ENCODE results near the gene DNMT3A. TPM values are rescaled to one million over a fixed set of nuclear protein-coding genes. Genes with fewer than 3 reads are reported as not detected.

Gene DNMT3A
- total RNA-seq, 1 donor from 2014 or later: 80.2 TPM

DNA sequence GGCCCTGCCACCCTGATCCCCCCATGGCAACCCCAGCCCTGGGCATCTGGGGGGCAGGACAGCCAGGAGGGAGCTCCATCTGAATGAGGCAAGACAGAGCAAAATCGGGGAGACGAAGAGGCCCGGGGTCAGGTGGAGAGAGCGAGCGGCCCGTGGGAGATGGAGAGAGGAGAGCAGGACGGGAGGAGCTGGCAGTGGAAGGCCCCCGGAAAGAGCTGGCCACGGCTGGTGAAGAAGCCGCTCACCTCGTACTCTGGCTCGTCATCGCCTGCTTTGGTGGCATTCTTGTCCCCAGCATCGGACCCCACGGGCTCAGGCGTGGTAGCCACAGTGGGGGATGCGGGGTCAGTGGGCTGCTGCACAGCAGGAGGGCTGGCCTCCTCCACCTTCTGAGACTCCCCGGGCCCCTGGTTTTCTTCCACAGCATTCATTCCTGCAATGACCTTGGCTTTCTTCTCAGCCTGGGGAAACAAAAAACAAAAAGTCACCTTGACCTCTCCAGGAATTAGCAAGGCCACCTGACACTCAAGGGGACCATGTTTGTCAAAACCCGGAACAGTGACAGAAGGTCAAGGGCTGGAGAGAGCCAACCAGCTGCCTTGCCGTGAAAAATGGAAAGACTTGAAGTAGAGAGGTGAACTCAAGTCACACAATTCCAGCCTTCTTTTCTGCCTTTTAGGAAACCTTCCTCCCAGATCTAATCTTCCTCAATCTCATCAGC lies 93.8 kb downstream of the DNMT3A start:
- Mint-ChIP-seq H3K27ac (ENCODE audit: unreplicated experiment) (no peak overlapping the region), H3K36me3 (ENCODE audit: unreplicated experiment) (peaks cover 35% of the 10 kb centered on the region), H3K9me3 (ENCODE audit: unreplicated experiment) (no peaks in the 10 kb centered on the region), H3K4me3 (ENCODE audit: unreplicated experiment) (no peak overlapping the region), H3K27me3 (ENCODE audit: unreplicated experiment) (no peaks in the 10 kb centered on the region), H3K4me1 (ENCODE audit: unreplicated experiment) (peaks cover 22% of the 10 kb centered on the region)
- TF ChIP-seq, protein P1, sequence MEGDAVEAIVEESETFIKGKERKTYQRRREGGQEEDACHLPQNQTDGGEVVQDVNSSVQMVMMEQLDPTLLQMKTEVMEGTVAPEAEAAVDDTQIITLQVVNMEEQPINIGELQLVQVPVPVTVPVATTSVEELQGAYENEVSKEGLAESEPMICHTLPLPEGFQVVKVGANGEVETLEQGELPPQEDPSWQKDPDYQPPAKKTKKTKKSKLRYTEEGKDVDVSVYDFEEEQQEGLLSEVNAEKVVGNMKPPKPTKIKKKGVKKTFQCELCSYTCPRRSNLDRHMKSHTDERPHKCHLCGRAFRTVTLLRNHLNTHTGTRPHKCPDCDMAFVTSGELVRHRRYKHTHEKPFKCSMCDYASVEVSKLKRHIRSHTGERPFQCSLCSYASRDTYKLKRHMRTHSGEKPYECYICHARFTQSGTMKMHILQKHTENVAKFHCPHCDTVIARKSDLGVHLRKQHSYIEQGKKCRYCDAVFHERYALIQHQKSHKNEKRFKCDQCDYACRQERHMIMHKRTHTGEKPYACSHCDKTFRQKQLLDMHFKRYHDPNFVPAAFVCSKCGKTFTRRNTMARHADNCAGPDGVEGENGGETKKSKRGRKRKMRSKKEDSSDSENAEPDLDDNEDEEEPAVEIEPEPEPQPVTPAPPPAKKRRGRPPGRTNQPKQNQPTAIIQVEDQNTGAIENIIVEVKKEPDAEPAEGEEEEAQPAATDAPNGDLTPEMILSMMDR (IDR thresholded peaks at IDR 0.05): no peak
- no peak for DNase-seq (ENCODE audit: extremely low spot score, unreplicated experiment)

DNA sequence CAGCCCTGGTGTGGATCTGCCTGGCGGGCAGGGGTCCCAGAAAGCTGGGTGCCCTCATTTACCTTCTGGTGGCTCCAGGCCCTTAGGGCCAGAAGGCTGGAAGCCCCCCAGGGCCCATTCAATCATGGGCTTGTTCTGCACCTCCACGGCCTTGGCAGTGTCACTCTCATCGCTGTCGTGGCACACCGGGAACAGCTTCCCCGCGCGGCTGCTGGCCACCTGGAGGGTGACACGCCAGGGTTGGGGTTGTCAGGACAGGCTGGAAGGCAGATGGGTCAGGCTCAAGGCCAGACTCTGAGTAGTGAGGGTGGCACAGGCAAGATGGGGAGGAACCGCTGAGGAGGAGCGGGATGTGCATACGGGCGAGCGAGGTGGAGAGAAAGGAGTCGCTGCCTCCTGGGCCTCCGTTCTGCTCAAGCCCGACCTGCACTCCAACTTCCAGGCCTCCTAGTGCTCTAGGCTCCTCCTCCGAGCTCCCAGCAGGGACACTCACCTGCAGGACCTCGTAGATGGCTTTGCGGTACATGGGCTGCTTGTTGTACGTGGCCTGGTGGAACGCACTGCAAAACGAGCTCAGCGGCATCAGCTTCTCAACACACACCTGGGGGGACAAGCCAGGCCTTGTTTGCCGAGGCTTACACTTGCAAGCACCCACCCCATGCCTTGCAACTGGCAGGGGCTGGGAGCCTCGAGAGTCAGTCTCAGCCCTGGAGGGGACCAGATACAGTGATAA lies 95.0 kb downstream of the DNMT3A start:
- no peaks in the 10 kb centered on the region for H3K9me3 Mint-ChIP-seq (ENCODE audit: unreplicated experiment)
- DNase-seq (ENCODE audit: extremely low spot score, unreplicated experiment): no peak
- no peak overlapping the region for H3K4me3 Mint-ChIP-seq (ENCODE audit: unreplicated experiment)
- H3K36me3 Mint-ChIP-seq (ENCODE audit: unreplicated experiment): peaks cover 45% of the 10 kb centered on the region
- TF ChIP-seq, protein P1 (IDR thresholded peaks at IDR 0.05): no peak
- no peaks in the 10 kb centered on the region for H3K27me3 Mint-ChIP-seq (ENCODE audit: unreplicated experiment)
- H3K4me1 Mint-ChIP-seq (ENCODE audit: unreplicated experiment): peaks cover 18% of the 10 kb centered on the region
- no peak overlapping the region for H3K27ac Mint-ChIP-seq (ENCODE audit: unreplicated experiment)

DNA sequence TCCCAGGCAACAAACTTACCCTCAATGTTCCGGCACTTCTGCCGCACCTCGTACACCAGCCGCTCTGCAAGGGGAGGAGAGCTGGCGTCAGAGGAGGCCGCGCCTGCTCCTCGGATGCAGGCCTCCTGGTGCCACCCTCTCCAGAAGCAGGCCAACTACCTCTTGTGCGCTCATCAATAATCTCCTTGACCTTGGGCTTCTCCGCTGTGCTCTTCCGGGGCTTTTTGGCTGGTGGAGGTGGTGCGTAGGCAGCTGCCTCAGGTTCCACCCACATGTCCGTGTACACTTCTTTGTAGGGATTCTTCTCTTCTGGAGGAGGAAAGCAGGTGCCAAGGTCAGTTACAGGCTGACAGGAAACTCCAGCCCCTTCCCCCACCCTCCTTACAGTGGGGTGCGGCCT lies 95.7 kb downstream of the DNMT3A start:
- no peaks in the 10 kb centered on the region for H3K9me3 Mint-ChIP-seq (ENCODE audit: unreplicated experiment)
- H3K27me3 Mint-ChIP-seq (ENCODE audit: unreplicated experiment): no peaks in the 10 kb centered on the region
- no peak overlapping the region for H3K27ac Mint-ChIP-seq (ENCODE audit: unreplicated experiment)
- H3K4me3 Mint-ChIP-seq (ENCODE audit: unreplicated experiment): no peak overlapping the region
- H3K4me1 Mint-ChIP-seq (ENCODE audit: unreplicated experiment): peaks cover 13% of the 10 kb centered on the region
- TF ChIP-seq, protein P1 (IDR thresholded peaks at IDR 0.05): no peak
- DNase-seq (ENCODE audit: extremely low spot score, unreplicated experiment): no peak
- H3K36me3 Mint-ChIP-seq (ENCODE audit: unreplicated experiment): peaks cover 51% of the 10 kb centered on the region

DNA sequence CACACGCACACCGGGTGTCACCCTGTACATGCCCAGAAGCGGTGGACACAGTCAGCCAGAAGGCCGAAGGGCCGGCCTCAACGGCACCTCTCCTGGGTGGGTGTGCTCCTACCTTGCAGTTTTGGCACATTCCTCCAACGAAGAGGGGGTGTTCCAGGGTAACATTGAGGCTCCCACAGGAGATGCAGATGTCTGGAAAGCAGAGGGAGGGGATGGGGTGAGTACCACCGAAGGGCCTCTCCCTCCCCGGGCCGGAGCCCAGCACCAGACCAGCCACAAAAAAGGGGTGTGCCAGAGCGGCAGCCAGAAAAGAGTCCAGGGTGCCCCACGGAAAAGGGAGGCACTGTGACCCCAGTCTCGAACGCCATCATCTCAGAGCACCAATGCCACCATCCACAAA lies 96.6 kb downstream of the DNMT3A start:
- no peak overlapping the region for H3K27ac Mint-ChIP-seq (ENCODE audit: unreplicated experiment)
- H3K4me1 Mint-ChIP-seq (ENCODE audit: unreplicated experiment): peaks cover 6% of the 10 kb centered on the region
- H3K36me3 Mint-ChIP-seq (ENCODE audit: unreplicated experiment): peaks cover 57% of the 10 kb centered on the region

DNA sequence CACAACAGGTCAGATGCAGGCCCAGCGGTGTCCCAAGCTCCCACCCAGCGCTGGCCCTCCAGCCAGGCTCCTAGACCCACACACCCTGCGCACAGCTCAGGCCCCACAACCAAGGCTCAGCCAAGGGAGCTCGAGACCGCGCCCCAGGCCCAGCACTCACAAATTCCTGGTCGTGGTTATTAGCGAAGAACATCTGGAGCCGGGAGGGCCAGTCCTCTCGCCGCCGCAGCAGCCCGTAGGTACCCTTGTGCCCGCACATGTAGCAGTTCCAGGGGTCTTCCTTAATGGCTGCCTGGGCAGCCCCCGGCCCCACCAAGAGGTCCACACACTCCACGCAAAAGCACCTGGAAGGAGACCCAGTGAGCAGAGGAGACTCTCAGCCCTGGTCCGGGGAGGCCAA lies 97.7 kb downstream of the DNMT3A start:
- Mint-ChIP-seq H3K27ac (ENCODE audit: unreplicated experiment) (no peak overlapping the region), H3K36me3 (ENCODE audit: unreplicated experiment) (peaks cover 64% of the 10 kb centered on the region), H3K27me3 (ENCODE audit: unreplicated experiment) (no peaks in the 10 kb centered on the region), H3K4me3 (ENCODE audit: unreplicated experiment) (no peak overlapping the region), H3K4me1 (ENCODE audit: unreplicated experiment) (no peaks in the 10 kb centered on the region), H3K9me3 (ENCODE audit: unreplicated experiment) (no peaks in the 10 kb centered on the region)
- TF ChIP-seq, protein P1 (IDR thresholded peaks at IDR 0.05): no peak
- DNase-seq (ENCODE audit: extremely low spot score, unreplicated experiment): no peak

More for the DNA sequence above, 96.6 kb downstream of the DNMT3A start:
- H3K27me3 Mint-ChIP-seq (ENCODE audit: unreplicated experiment): no peaks in the 10 kb centered on the region
- no peaks in the 10 kb centered on the region for H3K9me3 Mint-ChIP-seq (ENCODE audit: unreplicated experiment)
- TF ChIP-seq, protein P1 (IDR thresholded peaks at IDR 0.05): no peak
- no peak for DNase-seq (ENCODE audit: extremely low spot score, unreplicated experiment)
- no peak overlapping the region for H3K4me3 Mint-ChIP-seq (ENCODE audit: unreplicated experiment)

Measured in osteocyte (in vitro differentiated cells).